Inflammatory macrophage (primary cell): Measurements from ENCODE around the gene NCR3LG1.

Experiments used
- DNase-seq, 2 donors: peaks; one replicate each; pipeline ENCODE4 v3.0.0-alpha.2; 2020 to 2022

The NCR3LG1 gene

DNA sequence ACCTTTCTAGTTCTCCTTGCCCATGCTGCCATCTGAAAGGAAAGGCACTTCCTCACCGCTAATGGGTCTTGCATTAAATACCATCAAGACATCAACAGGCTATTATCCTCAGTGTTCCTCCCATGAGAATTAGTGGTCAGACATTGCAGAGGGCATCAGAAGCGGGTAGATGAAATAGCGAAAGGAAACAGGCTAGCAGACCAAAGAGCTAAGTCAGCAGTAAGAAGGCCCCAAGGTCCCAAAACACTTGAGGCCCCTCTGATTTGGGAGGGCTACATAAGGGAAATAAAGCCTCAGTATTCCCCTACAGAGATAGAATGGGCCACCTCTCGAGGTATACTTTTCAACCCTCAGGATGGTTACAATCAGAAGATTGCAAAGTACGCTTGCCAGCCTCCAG lies 23.9 kb downstream of the NCR3LG1 start:
- DNase-seq = no peak

GRCh38 chr11:17376493-17376892 lies 24.9 kb downstream of the NCR3LG1 start:
- DNase-seq = no peak

- DNase-seq = no peak
Measured at GRCh38 chr11:17378655-17379054, 27.1 kb downstream of the NCR3LG1 start.

- DNase-seq = no peak
Measured at GRCh38 chr11:17379383-17380180, 28.0 kb downstream of the NCR3LG1 start.

DNA sequence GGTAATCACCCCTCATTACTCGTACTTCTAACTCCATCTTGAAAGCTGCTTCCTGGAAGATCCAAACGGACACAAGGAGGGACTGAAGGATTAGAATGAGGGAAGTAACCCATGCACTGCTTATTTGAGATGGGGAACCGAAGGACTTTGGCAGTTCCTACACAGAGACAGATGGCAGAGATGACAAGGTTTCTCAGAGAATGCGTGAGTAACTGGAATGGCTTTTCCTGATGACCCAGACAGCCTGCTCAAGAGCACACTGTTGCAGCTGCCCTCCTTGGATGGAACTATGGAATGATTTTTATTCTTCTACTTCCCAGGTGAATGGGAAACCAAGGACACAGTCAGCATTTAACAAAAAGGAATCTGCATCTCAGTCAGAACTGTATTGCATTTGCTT lies 29.6 kb downstream of the NCR3LG1 start:
- DNase-seq = no peak

DNA sequence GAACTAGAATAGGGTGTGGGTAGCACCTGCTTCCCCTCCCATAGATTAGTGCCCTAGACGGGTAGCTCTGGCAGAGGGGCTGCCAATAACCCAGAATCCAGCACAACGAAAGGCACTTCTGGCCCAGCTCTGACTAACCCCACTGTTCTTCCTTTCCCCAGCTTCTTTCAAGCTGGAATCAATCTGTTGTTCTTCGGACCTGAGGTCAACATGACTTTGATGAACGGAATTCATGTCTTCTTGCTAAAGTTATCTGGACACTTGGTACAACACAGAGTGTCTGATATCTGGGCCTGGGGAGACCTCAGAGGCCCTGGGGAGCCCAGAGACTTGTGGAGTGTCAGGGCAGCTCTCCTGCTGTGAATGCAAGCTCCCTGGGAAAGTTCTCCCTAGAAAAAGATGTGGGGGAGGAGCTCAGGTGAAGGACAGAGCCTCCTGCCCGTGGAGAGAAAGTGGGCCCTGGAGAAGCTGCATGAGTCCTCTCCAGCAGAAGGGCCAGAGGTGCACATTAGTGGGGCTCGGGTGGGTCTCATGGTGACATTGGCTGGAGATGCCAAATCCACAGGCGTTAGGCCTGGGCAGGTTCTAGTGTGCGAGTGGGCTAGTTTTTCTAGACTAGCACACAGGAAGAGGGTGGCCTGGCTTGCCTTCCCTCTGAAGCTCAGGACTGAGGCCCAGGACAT lies 30.6 kb downstream of the NCR3LG1 start:
- DNase-seq = no peak

GRCh38 chr11:17383461-17383860 lies 31.9 kb downstream of the NCR3LG1 start:
- DNase-seq = peak; percentile 86 to 96

DNA sequence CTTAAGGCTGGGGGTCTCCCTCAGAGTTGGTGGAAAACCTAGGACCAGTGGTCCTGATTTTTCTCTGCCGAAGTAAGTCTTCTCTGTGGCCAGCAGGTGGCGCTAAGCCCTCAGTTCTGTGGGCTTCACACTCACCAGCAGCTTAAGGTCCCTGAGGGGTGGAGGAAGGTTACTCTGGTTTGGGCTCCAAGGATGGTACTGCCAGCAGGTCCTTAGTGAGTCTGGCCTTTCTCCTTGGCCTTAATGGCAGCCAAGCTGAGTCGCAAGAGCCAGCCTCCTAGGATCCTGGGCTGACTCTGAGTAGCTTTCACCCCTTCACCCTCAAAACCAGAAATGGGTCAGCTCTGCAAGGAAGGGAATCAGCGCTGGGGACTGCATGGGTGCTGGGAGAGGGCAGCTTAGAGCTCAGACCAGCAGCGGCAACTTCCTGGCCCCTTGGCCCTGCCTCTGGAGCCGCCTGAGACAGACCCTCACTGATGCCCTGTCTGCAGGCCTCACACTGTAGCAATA lies 32.5 kb downstream of the NCR3LG1 start:
- DNase-seq = peak; percentile 65 to 72

GRCh38 chr11:17385492-17385891 lies 33.9 kb downstream of the NCR3LG1 start:
- no peak for DNase-seq

DNA sequence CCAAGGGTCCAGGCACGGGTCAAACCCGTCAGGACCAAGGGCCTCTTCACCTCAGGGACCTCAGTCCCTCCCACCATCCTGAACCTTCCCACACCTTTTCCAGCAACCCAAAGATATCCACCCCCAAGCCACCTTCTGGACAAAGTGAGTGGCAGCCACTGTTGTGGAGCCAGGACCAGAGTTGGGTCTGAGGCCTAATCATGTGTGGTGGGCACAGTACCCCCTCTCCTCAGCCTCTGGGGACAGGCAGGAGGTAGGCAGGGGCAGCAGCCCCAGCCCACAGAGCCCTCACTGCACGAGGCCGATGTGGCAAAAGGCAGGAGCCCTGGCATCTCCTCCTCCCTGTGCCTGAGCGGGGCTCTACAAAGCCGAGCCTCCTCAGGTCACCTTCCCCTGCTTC lies 34.3 kb downstream of the NCR3LG1 start:
- DNase-seq = no peak

DNA sequence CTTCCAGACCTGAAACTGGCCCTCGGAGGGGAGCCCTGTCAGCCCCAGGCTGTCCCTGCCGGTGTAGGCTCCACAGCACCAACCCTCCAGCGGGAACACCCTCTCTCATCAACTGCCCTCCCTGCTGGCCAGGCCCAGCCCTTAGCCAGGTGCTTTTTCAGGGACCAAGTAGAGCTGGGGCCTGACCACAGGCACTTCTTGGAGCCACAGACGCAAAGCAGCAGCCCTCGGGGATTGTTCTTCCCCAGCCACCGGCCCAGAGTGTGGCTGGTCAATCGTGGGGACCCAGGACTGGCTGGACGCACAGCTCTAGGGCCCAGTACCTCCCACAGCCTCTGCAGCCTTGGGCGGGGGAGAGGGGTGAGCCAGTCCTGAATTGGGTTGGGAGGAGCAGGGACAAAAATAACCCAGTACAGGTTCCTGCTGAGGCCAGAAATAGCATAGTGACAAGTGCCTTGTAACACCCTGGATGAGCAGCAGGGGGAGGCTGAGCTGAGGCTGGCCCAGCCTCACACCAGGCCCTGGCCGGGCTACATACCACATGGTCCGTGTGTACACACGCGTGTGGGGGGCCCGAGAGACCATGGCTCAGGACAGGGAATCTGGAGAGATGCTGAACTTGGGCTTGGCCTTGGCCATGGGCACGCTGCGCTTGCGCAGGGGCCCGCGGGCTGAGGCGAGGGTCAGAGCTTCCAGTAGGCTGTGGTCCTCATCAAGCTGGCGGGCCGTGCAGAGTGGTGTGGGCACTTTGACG lies 34.9 kb downstream of the NCR3LG1 start:
- peak; percentile 43 to 78 for DNase-seq

DNA sequence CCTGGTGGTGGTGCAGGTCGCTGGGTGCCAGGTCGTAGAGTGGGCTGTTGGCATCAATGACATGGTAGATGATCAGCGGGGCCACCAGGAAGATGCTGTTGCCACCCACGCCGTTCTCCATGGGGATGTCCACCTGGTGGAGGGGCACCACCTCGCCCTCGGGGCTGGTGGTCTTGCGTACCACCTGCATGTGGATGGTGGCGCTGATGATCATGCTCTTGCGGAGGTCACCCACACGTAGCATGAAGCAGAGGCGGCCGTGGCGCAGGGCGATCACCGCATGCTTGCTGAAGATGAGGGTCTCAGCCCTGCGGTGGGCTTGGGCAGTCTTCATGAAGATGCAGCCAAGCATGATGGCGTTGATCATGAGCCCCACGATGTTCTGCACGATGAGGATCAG lies 35.7 kb downstream of the NCR3LG1 start:
- no peak for DNase-seq

DNA sequence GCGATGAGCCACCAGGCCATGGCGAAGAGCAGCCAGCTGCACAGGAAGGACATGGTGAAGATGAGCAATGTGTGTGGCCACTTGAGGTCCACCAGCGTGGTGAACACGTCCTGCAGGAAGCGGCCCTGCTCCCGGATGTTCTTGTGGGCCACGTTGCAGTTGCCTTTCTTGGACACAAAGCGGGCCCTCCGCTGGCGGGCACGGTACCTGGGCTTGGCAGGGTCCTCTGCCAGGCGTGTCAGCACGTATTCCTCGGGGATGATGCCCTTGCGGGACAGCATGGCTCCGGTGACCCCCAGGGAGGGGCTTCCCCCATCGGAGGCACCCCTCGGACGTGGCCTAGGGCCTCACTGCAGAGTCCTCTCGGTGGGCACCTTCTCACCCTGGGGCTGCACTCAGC lies 36.2 kb downstream of the NCR3LG1 start:
- DNase-seq = peak in 1 of 2 donors; percentile 24

DNA sequence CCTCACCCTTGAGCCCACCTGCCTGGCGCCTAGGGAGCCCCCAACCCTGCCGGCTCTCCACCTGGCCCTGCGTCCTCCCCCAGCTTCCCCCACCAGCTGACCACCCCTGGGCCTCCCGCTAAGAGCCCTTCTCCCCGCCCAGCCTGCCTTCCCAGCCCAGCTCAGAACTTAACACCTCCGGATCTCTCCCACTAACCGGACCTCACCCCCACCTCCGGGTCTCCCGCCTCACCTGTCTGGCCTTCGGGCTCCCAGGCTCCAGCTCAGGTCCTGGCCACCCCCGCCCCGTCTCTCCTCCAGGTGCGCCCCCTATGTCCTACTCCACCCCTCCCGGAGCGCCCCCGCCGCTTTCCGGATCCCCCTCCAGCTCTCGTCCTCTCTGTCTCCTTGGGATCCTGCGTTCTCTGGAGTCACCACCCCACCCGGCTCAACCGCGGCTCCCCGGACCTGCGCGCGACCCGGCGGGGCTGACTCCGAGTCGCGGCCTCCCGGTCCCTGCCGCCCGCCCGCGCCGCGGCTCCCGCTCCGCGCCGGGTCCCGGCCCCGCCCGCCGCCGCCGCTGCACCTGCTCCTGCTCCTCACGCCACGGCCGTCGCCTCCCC lies 37.1 kb downstream of the NCR3LG1 start, which contains the start of gene KCNJ11:
KCNJ11 (minus strand) TSS at position 51 of the 602 bp plus-strand sequence. CDS start 568 bp downstream, outside the sequence.
- DNase-seq = no peak

DNA sequence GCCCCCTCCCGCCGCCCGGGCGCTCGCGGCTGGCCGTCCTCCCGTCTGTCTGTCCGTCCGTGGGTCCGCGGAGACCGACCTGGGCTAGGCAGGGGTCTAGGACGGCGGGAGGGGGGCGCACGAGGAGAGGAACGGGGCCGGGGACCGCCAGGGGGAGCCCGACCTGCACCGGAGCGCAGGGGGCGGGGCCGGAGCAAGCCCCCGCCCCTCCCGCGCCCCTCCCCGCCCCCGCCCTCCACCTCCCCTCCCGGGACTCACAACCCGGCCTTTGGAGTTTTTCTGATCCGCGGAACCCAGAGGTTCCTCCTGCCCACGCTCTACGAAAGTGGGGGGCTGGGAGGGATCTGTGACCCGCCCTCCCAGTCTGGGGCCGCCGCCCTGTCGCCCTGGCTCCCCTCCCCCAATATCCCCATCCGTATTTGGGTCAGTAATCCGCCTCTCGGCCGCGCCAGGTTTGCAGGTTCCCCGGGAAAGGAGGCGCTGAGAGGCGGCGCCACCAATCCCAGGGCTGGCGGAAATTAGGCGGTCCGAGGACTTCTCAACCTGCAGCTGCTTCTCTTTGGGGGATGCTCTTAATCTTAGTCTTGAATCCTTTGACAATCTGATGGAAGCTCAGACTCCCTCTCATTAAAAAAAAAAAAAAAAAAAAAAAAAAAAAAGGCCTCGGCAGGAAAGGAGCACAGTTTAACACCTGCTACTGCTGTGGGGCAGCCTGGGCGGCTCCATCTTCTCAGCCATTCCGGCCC lies 37.8 kb downstream of the NCR3LG1 start:
- DNase-seq = peak; percentile 10 to 66

- no peak for DNase-seq
Measured at GRCh38 chr11:17389957-17390649, 38.5 kb downstream of the NCR3LG1 start.

GRCh38 chr11:17391493-17392355 lies 40.1 kb downstream of the NCR3LG1 start:
- DNase-seq = no peak

GRCh38 chr11:17392872-17393271 lies 41.3 kb downstream of the NCR3LG1 start:
- DNase-seq = no peak

DNA sequence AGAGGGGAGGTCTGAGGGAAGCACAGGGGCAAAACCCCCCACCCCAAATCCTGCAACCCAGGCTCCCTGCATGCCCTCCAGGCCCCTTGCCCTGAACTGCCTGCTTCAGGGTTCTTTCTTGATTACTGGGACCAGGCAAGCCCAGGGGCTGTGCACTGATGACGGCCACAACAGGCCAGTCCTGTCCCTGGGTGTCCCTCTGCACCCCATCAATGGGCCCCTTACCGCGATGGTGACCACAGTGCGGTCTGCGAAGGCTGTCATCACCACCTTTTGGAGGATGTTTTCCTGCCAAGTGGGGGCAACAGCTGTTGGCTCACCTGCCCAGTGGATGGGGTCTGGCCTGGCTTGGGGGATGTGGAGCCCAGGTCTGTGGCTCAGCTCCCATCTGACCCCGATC lies 41.9 kb downstream of the NCR3LG1 start:
- no peak for DNase-seq

DNA sequence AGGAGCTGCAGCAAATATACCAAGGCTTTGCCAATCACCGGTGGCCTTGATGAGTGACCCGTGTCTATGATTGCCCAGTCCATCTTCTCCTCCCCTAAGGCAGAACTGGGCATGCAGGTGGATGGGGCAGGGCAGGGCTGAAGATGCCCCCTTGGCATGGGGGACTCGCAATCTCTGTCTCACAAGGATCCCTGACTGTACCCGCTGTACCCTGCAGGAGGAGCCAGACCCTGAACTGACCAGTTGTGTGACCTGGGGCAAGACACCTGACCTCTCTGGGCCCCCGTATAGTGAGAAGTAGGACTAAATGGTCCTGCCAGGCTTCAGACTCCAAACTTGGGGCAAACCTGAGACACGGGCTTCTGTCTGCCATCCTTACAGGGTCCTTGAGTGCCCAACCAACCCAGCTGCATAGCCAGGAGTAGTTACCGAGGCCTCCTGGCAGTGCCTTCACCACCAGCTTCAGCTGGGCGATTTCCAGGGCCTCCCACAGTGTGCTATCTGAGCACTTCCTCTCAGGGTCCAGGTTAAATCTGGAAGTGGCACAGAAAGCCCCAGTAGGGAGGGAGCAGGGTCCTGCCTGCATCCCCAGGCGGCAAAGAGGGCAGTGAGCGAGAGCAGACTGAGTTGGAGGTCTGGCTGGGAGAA lies 43.3 kb downstream of the NCR3LG1 start:
- DNase-seq = no peak
